H1 (cell line): ENCODE data around the gene POLR2A.
"Not testable (repeated sequence)": the region's sequence is repeated elsewhere in the genome, so short reads cannot be mapped to it uniquely, and the experiment has no call there.

Experiments
- BRCA1 ChIP-seq: IDR thresholded peaks from 2 replicates; pipeline ENCODE4 v1.6.1; 2012; ENCODE audit warnings: low read depth, low read length, improper control_type of control experiment
- CTCF ChIP-seq, 3 experiments: IDR thresholded peaks; 1 replicate in 2 of 3; 2 replicates in 1 of 3; pipeline versions ENCODE4 v1.5.1 to v1.6.1; 2011; ENCODE audit warnings: low read length in 3 of 3, mild to moderate bottlenecking in 3 of 3, inconsistent platforms in 2 of 3, low read depth in 1 of 3, moderate library complexity in 1 of 3; ENCODE audit not compliant: insufficient read depth in 1 of 3; ENCODE audit errors: control extremely low read depth in 1 of 3
- EGR1 ChIP-seq: IDR thresholded peaks from 2 replicates; pipeline ENCODE4 v1.6.1; 2011; ENCODE audit warnings: low read depth, low read length, borderline replicate concordance
- EZH2 ChIP-seq: fragments of 200-600 bp; sonication (generic); IDR thresholded peaks from 2 replicates; pipeline ENCODE4 v1.7.1; 2012; ENCODE audit warnings: low read depth, mild to moderate bottlenecking, moderate library complexity, low read length, inconsistent platforms; ENCODE audit not compliant: severe bottlenecking
- JUND ChIP-seq: IDR thresholded peaks from 2 replicates; pipeline ENCODE4 v1.6.1; 2011; ENCODE audit warnings: mild to moderate bottlenecking, improper control_type of control experiment, low read length
- SUZ12 ChIP-seq: fragments of 200-600 bp; sonication (generic); IDR thresholded peaks from 2 replicates; pipeline ENCODE4 v1.6.1; 2012; ENCODE audit warnings: mild to moderate bottlenecking, inconsistent platforms, low read length, moderate library complexity, mixed read lengths
- TF ChIP-seq, protein P1 (sequence below): IDR thresholded peaks from 2 replicates; pipeline ENCODE4 v1.6.1; 2011; ENCODE audit warnings: low read depth, mild to moderate bottlenecking, low read length; ENCODE audit not compliant: insufficient read depth

GRCh38 chr17:7481275-7481674 lies 2.9 kb upstream of the POLR2A start, which contains the start of gene SLC35G6:
- not testable (repeated sequence) for TF ChIP-seq CTCF (IDR thresholded peaks at IDR 0.05; ENCODE audit: control extremely low read depth in 1 of 3, insufficient read depth in 1 of 3, low read depth in 1 of 3, low read length in 3 of 3); SUZ12; JUND; EGR1; EZH2; BRCA1
- TF ChIP-seq, protein P1, sequence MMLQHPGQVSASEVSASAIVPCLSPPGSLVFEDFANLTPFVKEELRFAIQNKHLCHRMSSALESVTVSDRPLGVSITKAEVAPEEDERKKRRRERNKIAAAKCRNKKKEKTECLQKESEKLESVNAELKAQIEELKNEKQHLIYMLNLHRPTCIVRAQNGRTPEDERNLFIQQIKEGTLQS = not testable (repeated sequence)
